GM12874 (cell line): ENCODE results near the gene SMDT1.

Source experiments
- TF ChIP-seq, protein P1 (sequence below): IDR thresholded peaks from 2 replicates; pipeline ENCODE4 v1.5.1; 2011; ENCODE audit warnings: low read depth, mild to moderate bottlenecking, control low read depth, low read length, moderate library complexity; ENCODE audit not compliant: insufficient read depth

Gene SMDT1

GRCh38 chr22:42131562-42131961, 52.1 kb downstream of the SMDT1 start:
- TF ChIP-seq, protein P1, sequence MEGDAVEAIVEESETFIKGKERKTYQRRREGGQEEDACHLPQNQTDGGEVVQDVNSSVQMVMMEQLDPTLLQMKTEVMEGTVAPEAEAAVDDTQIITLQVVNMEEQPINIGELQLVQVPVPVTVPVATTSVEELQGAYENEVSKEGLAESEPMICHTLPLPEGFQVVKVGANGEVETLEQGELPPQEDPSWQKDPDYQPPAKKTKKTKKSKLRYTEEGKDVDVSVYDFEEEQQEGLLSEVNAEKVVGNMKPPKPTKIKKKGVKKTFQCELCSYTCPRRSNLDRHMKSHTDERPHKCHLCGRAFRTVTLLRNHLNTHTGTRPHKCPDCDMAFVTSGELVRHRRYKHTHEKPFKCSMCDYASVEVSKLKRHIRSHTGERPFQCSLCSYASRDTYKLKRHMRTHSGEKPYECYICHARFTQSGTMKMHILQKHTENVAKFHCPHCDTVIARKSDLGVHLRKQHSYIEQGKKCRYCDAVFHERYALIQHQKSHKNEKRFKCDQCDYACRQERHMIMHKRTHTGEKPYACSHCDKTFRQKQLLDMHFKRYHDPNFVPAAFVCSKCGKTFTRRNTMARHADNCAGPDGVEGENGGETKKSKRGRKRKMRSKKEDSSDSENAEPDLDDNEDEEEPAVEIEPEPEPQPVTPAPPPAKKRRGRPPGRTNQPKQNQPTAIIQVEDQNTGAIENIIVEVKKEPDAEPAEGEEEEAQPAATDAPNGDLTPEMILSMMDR, result no peak

GRCh38 chr22:42132457-42132856, 53.0 kb downstream of the SMDT1 start:
- TF ChIP-seq, protein P1, result no peak
